Measurements from ENCODE around the gene ZNF580.

The ZNF580 gene

DNA sequence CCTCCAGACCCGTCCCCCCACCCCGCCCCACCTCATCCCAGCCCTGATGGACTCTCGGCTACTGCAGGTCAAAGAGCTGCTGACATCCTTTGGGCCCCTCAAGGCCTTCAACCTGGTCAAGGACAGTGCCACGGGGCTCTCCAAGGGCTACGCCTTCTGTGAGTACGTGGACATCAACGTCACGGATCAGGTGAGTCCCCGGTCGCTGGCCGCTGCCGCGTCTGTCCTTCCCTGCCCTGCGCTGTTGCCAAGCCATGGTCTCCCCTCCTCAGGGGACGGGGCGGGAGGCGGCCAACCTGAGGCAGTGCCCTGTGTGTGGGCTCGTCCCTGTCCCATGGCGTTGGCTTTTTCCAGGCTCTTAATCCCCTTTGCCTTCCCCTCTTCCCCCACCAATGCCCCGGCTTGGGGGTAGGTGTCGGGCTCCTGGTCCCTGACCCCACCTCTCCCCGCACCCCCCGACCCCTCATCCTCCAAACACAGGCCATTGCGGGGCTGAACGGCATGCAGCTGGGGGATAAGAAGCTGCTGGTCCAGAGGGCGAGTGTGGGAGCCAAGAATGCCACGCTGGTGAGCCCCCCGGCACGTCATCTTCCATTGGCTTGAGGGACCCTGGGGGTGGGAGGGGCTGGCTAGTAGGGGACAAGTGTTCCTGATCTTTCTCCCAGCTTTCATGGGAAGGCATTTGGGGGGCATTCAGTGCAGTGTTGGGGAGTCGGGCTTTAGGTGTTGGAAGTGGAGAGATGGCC, 28.0 kb downstream of the ZNF580 start:
- TF ChIP-seq, protein P1, sequence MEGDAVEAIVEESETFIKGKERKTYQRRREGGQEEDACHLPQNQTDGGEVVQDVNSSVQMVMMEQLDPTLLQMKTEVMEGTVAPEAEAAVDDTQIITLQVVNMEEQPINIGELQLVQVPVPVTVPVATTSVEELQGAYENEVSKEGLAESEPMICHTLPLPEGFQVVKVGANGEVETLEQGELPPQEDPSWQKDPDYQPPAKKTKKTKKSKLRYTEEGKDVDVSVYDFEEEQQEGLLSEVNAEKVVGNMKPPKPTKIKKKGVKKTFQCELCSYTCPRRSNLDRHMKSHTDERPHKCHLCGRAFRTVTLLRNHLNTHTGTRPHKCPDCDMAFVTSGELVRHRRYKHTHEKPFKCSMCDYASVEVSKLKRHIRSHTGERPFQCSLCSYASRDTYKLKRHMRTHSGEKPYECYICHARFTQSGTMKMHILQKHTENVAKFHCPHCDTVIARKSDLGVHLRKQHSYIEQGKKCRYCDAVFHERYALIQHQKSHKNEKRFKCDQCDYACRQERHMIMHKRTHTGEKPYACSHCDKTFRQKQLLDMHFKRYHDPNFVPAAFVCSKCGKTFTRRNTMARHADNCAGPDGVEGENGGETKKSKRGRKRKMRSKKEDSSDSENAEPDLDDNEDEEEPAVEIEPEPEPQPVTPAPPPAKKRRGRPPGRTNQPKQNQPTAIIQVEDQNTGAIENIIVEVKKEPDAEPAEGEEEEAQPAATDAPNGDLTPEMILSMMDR (IDR thresholded peaks at IDR 0.05): no peak
- Histone ChIP-seq H3K27ac (no peak overlapping the region), H3K36me3 (peaks cover 85% of the 10 kb centered on the region), H3K27me3 (no peaks in the 10 kb centered on the region), H3K4me1 (ENCODE audit: control insufficient read depth in 1 of 2, insufficient read depth in 1 of 2, low read depth in 1 of 2, low read length in 1 of 2) (no peaks in the 10 kb centered on the region), H3K4me3 (ENCODE audit: low read depth in 1 of 2, low read length in 1 of 2) (no peak overlapping the region), H3K9me3 (no peaks in the 10 kb centered on the region)

DNA sequence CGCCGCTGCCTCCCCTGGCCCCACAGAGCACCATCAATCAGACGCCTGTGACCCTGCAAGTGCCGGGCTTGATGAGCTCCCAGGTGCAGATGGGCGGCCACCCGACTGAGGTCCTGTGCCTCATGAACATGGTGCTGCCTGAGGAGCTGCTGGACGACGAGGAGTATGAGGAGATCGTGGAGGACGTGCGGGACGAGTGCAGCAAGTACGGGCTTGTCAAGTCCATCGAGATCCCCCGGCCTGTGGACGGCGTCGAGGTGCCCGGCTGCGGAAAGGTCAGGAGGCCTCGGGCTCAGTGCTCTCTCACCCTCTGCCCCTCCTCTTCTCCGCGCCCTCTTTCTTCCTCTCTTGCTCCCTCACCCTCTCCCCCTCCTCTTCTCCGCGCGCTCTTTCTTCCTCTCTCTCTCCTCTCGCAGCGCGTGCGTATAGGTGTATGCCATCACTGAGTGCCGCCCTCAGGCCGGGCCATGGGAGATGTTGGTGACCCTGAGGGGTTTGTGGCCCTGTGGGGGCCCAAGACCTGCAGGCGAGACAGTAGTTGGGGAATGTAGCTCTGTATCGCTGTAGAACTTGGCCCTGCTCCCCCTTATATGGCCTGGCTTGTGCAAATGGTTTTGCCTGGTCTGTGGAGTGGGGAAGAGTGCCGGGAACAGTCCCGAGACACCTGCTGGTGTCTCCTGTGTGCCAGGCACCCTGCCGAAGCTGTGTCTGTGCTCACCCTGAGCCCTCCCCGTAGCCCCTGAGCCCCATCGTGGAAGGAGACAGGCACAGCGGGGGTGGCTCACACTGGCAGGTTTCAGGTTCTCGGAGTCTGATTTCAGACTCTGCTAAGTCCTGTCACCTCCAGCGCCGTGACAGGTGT, 28.8 kb downstream of the ZNF580 start:
- Histone ChIP-seq H3K4me3 (ENCODE audit: low read depth in 1 of 2, low read length in 1 of 2) (no peak overlapping the region), H3K27me3 (no peaks in the 10 kb centered on the region), H3K36me3 (peaks cover 81% of the 10 kb centered on the region), H3K27ac (no peak overlapping the region), H3K4me1 (ENCODE audit: control insufficient read depth in 1 of 2, insufficient read depth in 1 of 2, low read depth in 1 of 2, low read length in 1 of 2) (peaks cover 4 to 6% of the 10 kb centered on the region in 2 experiments), H3K9me3 (no peaks in the 10 kb centered on the region)
- TF ChIP-seq, protein P1 (IDR thresholded peaks at IDR 0.05): no peak

DNA sequence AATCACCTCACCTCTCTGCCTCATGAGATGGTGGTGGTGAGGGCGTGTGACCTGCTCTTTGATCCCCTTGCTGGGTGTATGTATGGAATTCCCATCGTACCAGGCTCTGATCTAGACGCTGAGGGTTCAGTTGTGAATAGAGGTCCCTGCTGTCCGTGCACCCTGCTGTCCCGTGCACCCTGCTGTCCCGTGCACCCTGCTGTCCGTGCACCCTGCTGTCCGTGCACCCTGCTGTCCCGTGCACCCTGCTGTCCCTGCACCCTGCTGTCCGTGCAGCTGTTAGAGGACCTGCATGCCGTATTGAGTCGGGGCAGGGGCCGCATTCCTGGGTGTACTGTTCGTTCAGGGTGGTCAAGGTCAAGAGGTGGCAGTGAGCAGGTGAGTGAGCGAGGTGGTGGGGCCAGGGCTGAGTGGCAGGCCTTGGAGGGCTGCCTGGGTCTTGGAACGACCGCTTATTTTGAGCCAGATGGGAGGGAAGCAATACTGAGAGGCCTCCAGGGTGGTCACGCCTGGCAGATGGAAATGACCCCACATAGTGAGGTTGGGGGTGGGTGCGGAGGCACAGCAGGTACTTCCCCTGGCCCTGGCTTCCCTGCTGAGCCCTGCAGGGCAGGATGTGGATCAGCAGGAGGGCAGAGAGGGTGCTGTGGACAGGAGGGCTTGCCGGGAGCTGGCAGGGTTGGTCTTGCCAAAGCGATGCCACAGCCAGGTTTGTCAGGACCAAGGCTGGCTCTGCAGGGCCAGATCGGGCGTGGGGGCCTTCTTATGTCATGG, 29.7 kb downstream of the ZNF580 start:
- Histone ChIP-seq H3K27me3 (no peaks in the 10 kb centered on the region), H3K4me3 (ENCODE audit: low read depth in 1 of 2, low read length in 1 of 2) (no peak overlapping the region), H3K27ac (no peak overlapping the region), H3K36me3 (peaks cover 73% of the 10 kb centered on the region), H3K4me1 (ENCODE audit: control insufficient read depth in 1 of 2, insufficient read depth in 1 of 2, low read depth in 1 of 2, low read length in 1 of 2) (peaks cover 6 to 8% of the 10 kb centered on the region in 2 experiments), H3K9me3 (no peaks in the 10 kb centered on the region)
- TF ChIP-seq, protein P1 (IDR thresholded peaks at IDR 0.05): no peak

DNA sequence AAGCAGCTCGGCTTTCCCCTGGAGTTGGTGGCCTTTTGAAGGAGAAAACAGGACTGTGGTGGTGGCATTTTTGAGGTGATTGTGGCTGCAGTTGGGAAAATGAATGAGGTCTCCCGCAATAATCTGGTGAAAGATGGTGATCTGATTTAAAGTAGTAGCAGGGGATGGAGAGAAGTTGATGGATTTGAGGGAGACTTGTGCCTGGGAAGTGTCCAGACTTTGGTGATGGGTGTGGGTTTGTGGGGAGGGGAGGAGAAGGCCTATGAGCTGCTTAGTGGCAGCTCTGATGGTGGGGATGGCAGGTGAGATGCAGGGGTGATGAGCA, 30.2 kb downstream of the ZNF580 start:
- TF ChIP-seq, protein P1 (IDR thresholded peaks at IDR 0.05): no peak
- H3K27me3 ChIP-seq: no peaks in the 10 kb centered on the region
- H3K4me1 ChIP-seq (ENCODE audit: control insufficient read depth in 1 of 2, insufficient read depth in 1 of 2, low read depth in 1 of 2, low read length in 1 of 2): peaks cover 11 to 13% of the 10 kb centered on the region in 2 experiments
- no peak overlapping the region for H3K27ac ChIP-seq
- H3K4me3 ChIP-seq (ENCODE audit: low read depth in 1 of 2, low read length in 1 of 2): no peak overlapping the region
- no peaks in the 10 kb centered on the region for H3K9me3 ChIP-seq
- peaks cover 67% of the 10 kb centered on the region for H3K36me3 ChIP-seq

DNA sequence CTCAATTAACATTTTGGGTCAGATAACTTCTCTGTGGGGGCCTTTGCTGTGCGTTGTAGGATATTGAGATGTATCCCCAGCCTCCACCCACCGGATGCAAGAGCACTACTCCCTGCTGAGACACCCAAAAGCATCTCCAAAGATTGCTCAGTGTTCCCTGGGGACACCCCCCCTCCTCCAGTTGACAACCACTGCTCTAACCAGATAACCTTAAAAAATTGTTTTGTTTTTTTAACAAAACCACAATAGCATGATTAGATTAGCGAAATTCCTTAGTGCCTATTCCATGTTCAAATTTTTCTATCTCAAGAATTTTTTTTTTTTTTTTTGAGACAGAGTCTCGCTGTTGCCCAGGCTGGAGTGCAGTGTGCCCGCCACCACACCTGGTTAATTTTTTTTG, 31.6 kb downstream of the ZNF580 start:
- Histone ChIP-seq H3K36me3 (peaks cover 53% of the 10 kb centered on the region), H3K4me1 (ENCODE audit: control insufficient read depth in 1 of 2, insufficient read depth in 1 of 2, low read depth in 1 of 2, low read length in 1 of 2) (peaks cover 25 to 27% of the 10 kb centered on the region in 2 experiments), H3K9me3 (no peaks in the 10 kb centered on the region), H3K27me3 (no peaks in the 10 kb centered on the region), H3K27ac (no peak overlapping the region), H3K4me3 (ENCODE audit: low read depth in 1 of 2, low read length in 1 of 2) (no peak overlapping the region)
- TF ChIP-seq, protein P1 (IDR thresholded peaks at IDR 0.05): no peak

Measured in neutrophil (primary cell).